Hepatocyte (in vitro differentiated cells): Measurements from ENCODE around the gene GATA6.

ENCODE experiments used
- EZH2phosphoT487 ChIP-seq: fragments of 200-600 bp; sonication (generic); IDR thresholded peaks from one replicate; pipeline ENCODE4 v1.6.1; 2018; ENCODE audit warnings: antibody characterized with exemption, mild to moderate bottlenecking, low read depth, moderate library complexity; ENCODE audit not compliant: unreplicated experiment, severe bottlenecking
- TF ChIP-seq, protein P1 (sequence below): fragments of 200-600 bp; sonication (generic); IDR thresholded peaks from 2 replicates; pipeline ENCODE4 v1.5.1; 2016; ENCODE audit warnings: antibody characterized with exemption, mild to moderate bottlenecking; ENCODE audit not compliant: poor library complexity

DNA sequence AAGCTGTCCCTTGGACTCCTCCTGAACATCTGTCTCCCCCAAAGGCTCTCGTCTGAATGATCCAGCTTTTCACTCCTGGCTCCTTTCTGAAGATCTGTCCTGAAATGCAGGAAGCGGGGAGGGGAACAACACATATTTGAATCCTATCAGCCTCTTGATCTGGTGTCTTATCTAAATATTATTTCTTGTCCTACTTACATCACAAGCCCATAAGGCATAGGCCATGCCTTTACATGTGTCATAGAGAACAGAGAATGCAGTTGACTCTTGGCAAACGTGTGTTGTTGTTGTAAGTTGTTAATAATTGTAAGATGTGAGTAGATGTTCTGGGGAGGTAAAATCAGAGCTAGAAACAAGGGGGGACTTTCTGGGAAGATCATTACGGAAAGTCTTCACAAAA is 57.4 kb downstream of the GATA6 start:
- TF ChIP-seq, protein P1, sequence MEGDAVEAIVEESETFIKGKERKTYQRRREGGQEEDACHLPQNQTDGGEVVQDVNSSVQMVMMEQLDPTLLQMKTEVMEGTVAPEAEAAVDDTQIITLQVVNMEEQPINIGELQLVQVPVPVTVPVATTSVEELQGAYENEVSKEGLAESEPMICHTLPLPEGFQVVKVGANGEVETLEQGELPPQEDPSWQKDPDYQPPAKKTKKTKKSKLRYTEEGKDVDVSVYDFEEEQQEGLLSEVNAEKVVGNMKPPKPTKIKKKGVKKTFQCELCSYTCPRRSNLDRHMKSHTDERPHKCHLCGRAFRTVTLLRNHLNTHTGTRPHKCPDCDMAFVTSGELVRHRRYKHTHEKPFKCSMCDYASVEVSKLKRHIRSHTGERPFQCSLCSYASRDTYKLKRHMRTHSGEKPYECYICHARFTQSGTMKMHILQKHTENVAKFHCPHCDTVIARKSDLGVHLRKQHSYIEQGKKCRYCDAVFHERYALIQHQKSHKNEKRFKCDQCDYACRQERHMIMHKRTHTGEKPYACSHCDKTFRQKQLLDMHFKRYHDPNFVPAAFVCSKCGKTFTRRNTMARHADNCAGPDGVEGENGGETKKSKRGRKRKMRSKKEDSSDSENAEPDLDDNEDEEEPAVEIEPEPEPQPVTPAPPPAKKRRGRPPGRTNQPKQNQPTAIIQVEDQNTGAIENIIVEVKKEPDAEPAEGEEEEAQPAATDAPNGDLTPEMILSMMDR = no peak
- no peak for TF ChIP-seq EZH2phosphoT487
